DMS114 treated with DMSO at 0.1 percent for 48 hours (cell line): ENCODE measurements around the gene PLEKHG7.
"Not testable (repeated sequence)": the region's sequence is repeated elsewhere in the genome, so short reads cannot be mapped to it uniquely, and the experiment has no call there.

Experiments used
- DNase-seq: peaks from one replicate; lab custom pipeline; 2025; ENCODE audit not compliant: unreplicated experiment; lab: John Stamatoyannopoulos, UW

PLEKHG7 gene

GRCh38 chr12:92702754-92703679 is at the start of gene PLEKHG7:
Gene PLEKHG7 (plus strand): TSS chr12:92702989. CDS start chr12:92706632, 3,643 bp downstream.
- no peak for DNase-seq

GRCh38 chr12:92654256-92654655 is 48.5 kb upstream of the PLEKHG7 start:
- not testable (repeated sequence) for DNase-seq

GRCh38 chr12:92654929-92655328 is 47.9 kb upstream of the PLEKHG7 start:
- no peak for DNase-seq

GRCh38 chr12:92656911-92657310 is 45.9 kb upstream of the PLEKHG7 start:
- no peak for DNase-seq

- DNase-seq = no peak
Measured at GRCh38 chr12:92657770-92658169, 45.0 kb upstream of the PLEKHG7 start.

GRCh38 chr12:92658611-92659010 is 44.2 kb upstream of the PLEKHG7 start:
- no peak for DNase-seq

GRCh38 chr12:92661269-92661668 is 41.5 kb upstream of the PLEKHG7 start:
- no peak for DNase-seq

GRCh38 chr12:92665496-92665895 is 37.3 kb upstream of the PLEKHG7 start:
- no peak for DNase-seq

GRCh38 chr12:92668739-92669138 is 34.0 kb upstream of the PLEKHG7 start:
- no peak for DNase-seq

- not testable (repeated sequence) for DNase-seq
Measured at GRCh38 chr12:92671524-92671923, 31.3 kb upstream of the PLEKHG7 start.

- DNase-seq = no peak
Measured at GRCh38 chr12:92673756-92674155, 29.0 kb upstream of the PLEKHG7 start.

- no peak for DNase-seq
Measured at GRCh38 chr12:92674500-92674899, 28.3 kb upstream of the PLEKHG7 start.

GRCh38 chr12:92675092-92675865 is 27.5 kb upstream of the PLEKHG7 start:
- DNase-seq = no peak

- DNase-seq = no peak
Measured at GRCh38 chr12:92676710-92677109, 26.1 kb upstream of the PLEKHG7 start.

GRCh38 chr12:92690601-92691000 is 12.2 kb upstream of the PLEKHG7 start:
- no peak for DNase-seq

- DNase-seq = no peak
Measured at GRCh38 chr12:92695056-92695455, 7.7 kb upstream of the PLEKHG7 start.

- no peak for DNase-seq
Measured at GRCh38 chr12:92695577-92695976, 7.2 kb upstream of the PLEKHG7 start.

GRCh38 chr12:92696216-92696615 is 6.6 kb upstream of the PLEKHG7 start:
- no peak for DNase-seq

GRCh38 chr12:92698474-92698873 is 4.3 kb upstream of the PLEKHG7 start:
- no peak for DNase-seq

- DNase-seq = no peak
Measured at GRCh38 chr12:92701441-92701840, 1.3 kb upstream of the PLEKHG7 start.

GRCh38 chr12:92703786-92704185 is 997 bp downstream of the PLEKHG7 start:
- no peak for DNase-seq

GRCh38 chr12:92706594-92706993 is 3.8 kb downstream of the PLEKHG7 start:
- DNase-seq = no peak
